HAP-1 (cell line): Measurements from ENCODE around the gene HDHD5.

ENCODE experiments used
- DNase-seq, 2 experiments: peaks; one replicate each; pipeline ENCODE4 v3.0.0-alpha.2; 2016 to 2020; ENCODE audit warnings: low spot score in 2 of 2
- H3K27me3 ChIP-seq: fragments of 250-450 bp; sonication (Bioruptor Pico); 2 replicates; pipeline ENCODE4 v1.5.1; 2020; ENCODE audit warnings: low read depth, mild to moderate bottlenecking, moderate library complexity
- H3K36me3 ChIP-seq: fragments of 250-450 bp; sonication (Bioruptor Pico); replicated peaks from 2 replicates; pipeline ENCODE4 v1.5.1; 2020; ENCODE audit warnings: mild to moderate bottlenecking
- H3K4me1 ChIP-seq: fragments of 250-450 bp; sonication (Bioruptor Pico); 2 replicates; pipeline ENCODE4 v1.5.1; 2020; ENCODE audit warnings: mild to moderate bottlenecking
- H3K4me3 ChIP-seq: fragments of 250-450 bp; sonication (Bioruptor Pico); 2 replicates; pipeline ENCODE4 v1.5.1; 2020; ENCODE audit warnings: mild to moderate bottlenecking, moderate library complexity
- H3K9me3 ChIP-seq: fragments of 250-450 bp; sonication (Bioruptor Pico); 2 replicates; pipeline ENCODE4 v1.5.1; 2020; ENCODE audit warnings: mild to moderate bottlenecking, moderate library complexity
- in situ Hi-C: fragments of 300-500 bp; cut with MboI; formaldehyde crosslinking; loops from 3 replicates; pipeline ENCODE4 v1.14.3; 2020; ENCODE audit warnings: low sequenced_read_pairs, inconsistent platforms, mixed read lengths

The HDHD5 gene

GRCh38 chr22:17113600-17113999 is 45.5 kb downstream of the HDHD5 start:
- Histone ChIP-seq H3K36me3 (peaks cover 8% of the 10 kb centered on the region), H3K4me1 (no peaks in the 10 kb centered on the region), H3K9me3 (no peaks in the 10 kb centered on the region), H3K4me3 (no peak overlapping the region), H3K27me3 (no peaks in the 10 kb centered on the region)
- DNase-seq = no peak
- in situ Hi-C loops = no loop called here

- Histone ChIP-seq H3K27me3 (no peaks in the 10 kb centered on the region), H3K4me3 (no peak overlapping the region), H3K4me1 (no peaks in the 10 kb centered on the region), H3K9me3 (no peaks in the 10 kb centered on the region), H3K36me3 (peaks cover 12% of the 10 kb centered on the region)
- no peak for DNase-seq
- in situ Hi-C loops = no loop called here
Measured at GRCh38 chr22:17112491-17113042, 46.5 kb downstream of the HDHD5 start.

GRCh38 chr22:17110791-17111550 is 48.1 kb downstream of the HDHD5 start:
- Histone ChIP-seq H3K9me3 (no peaks in the 10 kb centered on the region), H3K4me1 (no peaks in the 10 kb centered on the region), H3K4me3 (no peak overlapping the region), H3K27me3 (no peaks in the 10 kb centered on the region), H3K36me3 (peaks cover 20% of the 10 kb centered on the region)
- no peak for DNase-seq
- in situ Hi-C loops = no loop called here

- no peak overlapping the region for H3K4me3 ChIP-seq
- no peaks in the 10 kb centered on the region for H3K4me1 ChIP-seq
- DNase-seq = peak in 1 of 2 experiments; percentile 18
- in situ Hi-C loops = no loop called here
- H3K36me3 ChIP-seq = peaks cover 27% of the 10 kb centered on the region
- H3K27me3 ChIP-seq = no peaks in the 10 kb centered on the region
- H3K9me3 ChIP-seq = no peaks in the 10 kb centered on the region
Measured at GRCh38 chr22:17109976-17110375, 49.1 kb downstream of the HDHD5 start.

GRCh38 chr22:17109113-17109865 is 49.8 kb downstream of the HDHD5 start:
- H3K36me3 ChIP-seq = peaks cover 28% of the 10 kb centered on the region

GRCh38 chr22:17108256-17109112 is 50.6 kb downstream of the HDHD5 start:
- H3K9me3 ChIP-seq = no peaks in the 10 kb centered on the region
- DNase-seq = no peak
- no peak overlapping the region for H3K4me3 ChIP-seq
- H3K4me1 ChIP-seq = no peaks in the 10 kb centered on the region
- H3K27me3 ChIP-seq = no peaks in the 10 kb centered on the region
- in situ Hi-C loops = no loop called here
- peaks cover 28% of the 10 kb centered on the region for H3K36me3 ChIP-seq

More at GRCh38 chr22:17109113-17109865, 49.8 kb downstream of the HDHD5 start:
- no peak for DNase-seq
- Histone ChIP-seq H3K4me3 (no peak overlapping the region), H3K27me3 (no peaks in the 10 kb centered on the region), H3K4me1 (no peaks in the 10 kb centered on the region), H3K9me3 (no peaks in the 10 kb centered on the region)
- in situ Hi-C loops = no loop called here

GRCh38 chr22:17107547-17107810 is 51.6 kb downstream of the HDHD5 start:
- Histone ChIP-seq H3K4me3 (no peak overlapping the region), H3K9me3 (no peaks in the 10 kb centered on the region), H3K4me1 (no peaks in the 10 kb centered on the region), H3K36me3 (peaks cover 36% of the 10 kb centered on the region), H3K27me3 (no peaks in the 10 kb centered on the region)
- in situ Hi-C loops = no loop called here
- no peak for DNase-seq

- Histone ChIP-seq H3K4me3 (no peak overlapping the region), H3K4me1 (no peaks in the 10 kb centered on the region), H3K9me3 (no peaks in the 10 kb centered on the region), H3K36me3 (peaks cover 41% of the 10 kb centered on the region), H3K27me3 (no peaks in the 10 kb centered on the region)
- in situ Hi-C loops = no loop called here
- DNase-seq = no peak
Measured at GRCh38 chr22:17106785-17107546, 52.1 kb downstream of the HDHD5 start.

GRCh38 chr22:17106161-17106784 is 52.8 kb downstream of the HDHD5 start:
- H3K9me3 ChIP-seq = no peaks in the 10 kb centered on the region
- in situ Hi-C loops = no loop called here
- DNase-seq = no peak
- H3K27me3 ChIP-seq = no peaks in the 10 kb centered on the region
- peaks cover 48% of the 10 kb centered on the region for H3K36me3 ChIP-seq
- no peak overlapping the region for H3K4me3 ChIP-seq
- H3K4me1 ChIP-seq = no peaks in the 10 kb centered on the region

GRCh38 chr22:17105143-17106129 is 53.6 kb downstream of the HDHD5 start:
- H3K9me3 ChIP-seq = no peaks in the 10 kb centered on the region
- H3K4me1 ChIP-seq = no peaks in the 10 kb centered on the region
- H3K4me3 ChIP-seq = no peak overlapping the region
- in situ Hi-C loops = no loop called here
- H3K36me3 ChIP-seq = peaks cover 57% of the 10 kb centered on the region
- no peaks in the 10 kb centered on the region for H3K27me3 ChIP-seq
- DNase-seq = no peak

- no peaks in the 10 kb centered on the region for H3K27me3 ChIP-seq
- H3K4me3 ChIP-seq = no peak overlapping the region
- in situ Hi-C loops = no loop called here
- DNase-seq = no peak
- no peaks in the 10 kb centered on the region for H3K9me3 ChIP-seq
- H3K4me1 ChIP-seq = no peaks in the 10 kb centered on the region
- peaks cover 60% of the 10 kb centered on the region for H3K36me3 ChIP-seq
Measured at GRCh38 chr22:17104336-17104935, 54.6 kb downstream of the HDHD5 start.

- H3K9me3 ChIP-seq = no peaks in the 10 kb centered on the region
- in situ Hi-C loops = no loop called here
Measured at GRCh38 chr22:17103351-17103750, 55.7 kb downstream of the HDHD5 start.

More at GRCh38 chr22:17103351-17103750, 55.7 kb downstream of the HDHD5 start:
- no peak for DNase-seq
- no peak overlapping the region for H3K4me3 ChIP-seq
- H3K27me3 ChIP-seq = no peaks in the 10 kb centered on the region
- H3K36me3 ChIP-seq = peaks cover 55% of the 10 kb centered on the region
- no peaks in the 10 kb centered on the region for H3K4me1 ChIP-seq
